GM19351 (cell line): ENCODE results near the gene RCAN1.
"Not testable (repeated sequence)": the region's sequence is repeated elsewhere in the genome, so short reads cannot be mapped to it uniquely, and the experiment has no call there.

Source experiments
- ATAC-seq: cut with Tn5 transposase; IDR thresholded peaks from one replicate; pipeline ENCODE4 v1.9.1; 2021; ENCODE audit warnings: mild to moderate bottlenecking, moderate library complexity; ENCODE audit not compliant: unreplicated experiment

Gene RCAN1

DNA sequence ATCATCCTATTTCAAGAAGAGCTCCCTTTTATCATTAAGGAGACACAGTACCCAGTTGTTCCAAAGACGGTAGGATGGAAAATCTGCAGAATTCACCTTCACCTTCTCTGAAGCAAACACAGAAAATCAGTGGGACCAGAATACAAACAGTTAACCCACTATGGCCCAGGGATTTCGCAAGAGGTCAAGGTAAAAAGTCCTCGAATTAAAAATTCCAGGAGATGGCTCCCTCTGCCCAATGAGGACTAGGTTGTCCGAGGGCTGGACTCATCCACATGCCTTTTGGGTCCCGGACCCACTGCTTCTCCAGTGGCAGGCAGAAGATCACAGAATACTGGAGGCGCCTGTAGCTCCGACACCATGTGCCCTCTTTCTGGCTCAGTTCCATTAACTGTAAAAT lies 42.9 kb downstream of the RCAN1 start:
- ATAC-seq, result no peak

DNA sequence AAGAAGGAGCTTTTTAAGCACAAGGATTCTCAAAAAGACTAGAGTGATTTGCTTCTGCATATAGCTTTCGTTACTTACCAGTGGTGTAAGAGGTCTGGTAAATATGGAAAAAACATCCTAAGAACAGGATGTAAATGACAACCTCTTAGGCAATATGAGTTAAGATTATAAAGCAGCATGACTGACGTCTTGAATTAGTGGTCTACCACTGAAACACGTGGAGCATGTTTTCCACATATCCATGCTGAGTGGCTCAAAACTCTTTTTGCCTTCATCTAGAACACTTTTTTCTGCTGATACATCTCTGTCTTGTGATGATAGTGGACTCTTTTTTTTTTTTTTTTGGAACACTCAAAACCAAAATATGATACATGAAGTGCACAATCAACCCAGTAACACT lies 44.6 kb downstream of the RCAN1 start:
- no peak for ATAC-seq

- no peak for ATAC-seq
These were observed 45.4 kb downstream of the RCAN1 start for GRCh38 chr21:34569381-34569979.

DNA sequence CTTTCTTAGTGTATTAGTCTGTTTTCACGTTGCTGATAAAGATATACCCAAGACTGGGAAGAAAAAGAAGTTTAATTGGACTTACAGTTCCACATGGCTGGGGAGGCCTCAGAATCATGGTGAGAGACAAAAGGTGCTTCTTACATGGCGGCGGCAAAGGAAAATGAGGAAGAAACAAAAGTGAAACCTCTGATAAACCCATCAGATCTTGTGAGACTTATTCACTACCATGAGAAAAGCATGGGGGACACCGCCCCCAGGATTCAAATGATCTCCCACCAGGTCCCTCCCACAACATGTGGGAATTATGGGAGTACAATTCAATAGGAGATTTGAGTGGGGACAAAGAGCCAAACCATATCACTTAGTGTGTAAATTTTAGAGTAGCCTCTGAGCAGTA lies 46.1 kb downstream of the RCAN1 start:
- not testable (repeated sequence) for ATAC-seq

GRCh38 chr21:34567604-34568155 lies 47.2 kb downstream of the RCAN1 start:
- ATAC-seq, result no peak

GRCh38 chr21:34565238-34565637 lies 49.7 kb downstream of the RCAN1 start:
- no peak for ATAC-seq

GRCh38 chr21:34563370-34563769 lies 51.5 kb downstream of the RCAN1 start:
- ATAC-seq, result not testable (repeated sequence)

DNA sequence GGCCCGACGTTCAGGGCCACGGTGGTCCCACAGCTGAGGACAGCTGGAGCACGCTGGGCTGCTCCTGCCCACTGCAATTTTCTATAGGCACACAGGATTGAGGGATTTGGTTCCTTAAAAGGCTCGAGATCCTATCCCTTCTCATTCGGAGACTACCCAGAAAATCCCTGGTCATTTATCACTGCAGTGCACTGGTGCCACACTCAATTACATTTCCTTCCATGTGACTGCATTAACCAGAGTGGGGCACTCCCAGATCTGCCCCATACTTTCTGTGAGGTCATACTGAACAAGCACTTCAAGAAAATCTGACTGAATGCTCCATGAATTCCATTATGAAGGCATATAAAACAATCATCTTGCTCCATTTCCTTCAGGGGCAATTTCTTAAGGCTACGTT lies 53.1 kb downstream of the RCAN1 start:
- no peak for ATAC-seq

DNA sequence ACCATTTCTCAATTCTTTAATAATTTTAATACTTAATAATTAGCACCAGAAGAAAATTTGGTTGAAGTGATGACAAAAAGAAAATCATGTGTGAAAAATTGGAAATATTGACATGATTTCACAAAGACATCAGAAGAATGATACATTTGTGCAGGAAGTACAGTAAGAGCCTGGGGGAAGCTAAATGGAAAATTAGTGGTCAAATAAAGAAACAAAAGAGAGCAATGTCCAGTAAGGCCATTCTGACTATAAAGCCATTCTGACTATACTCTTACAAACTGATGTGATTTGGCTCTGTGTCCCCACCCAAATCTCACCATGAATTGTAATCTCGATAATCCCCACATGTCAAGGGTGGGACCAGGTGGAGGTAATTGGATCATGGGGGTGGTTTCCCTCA lies 54.3 kb downstream of the RCAN1 start:
- ATAC-seq, result no peak

- no peak for ATAC-seq
These were observed 54.9 kb downstream of the RCAN1 start for GRCh38 chr21:34560021-34560420.

- ATAC-seq, result no peak
These were observed 55.8 kb downstream of the RCAN1 start for GRCh38 chr21:34559089-34559631.

DNA sequence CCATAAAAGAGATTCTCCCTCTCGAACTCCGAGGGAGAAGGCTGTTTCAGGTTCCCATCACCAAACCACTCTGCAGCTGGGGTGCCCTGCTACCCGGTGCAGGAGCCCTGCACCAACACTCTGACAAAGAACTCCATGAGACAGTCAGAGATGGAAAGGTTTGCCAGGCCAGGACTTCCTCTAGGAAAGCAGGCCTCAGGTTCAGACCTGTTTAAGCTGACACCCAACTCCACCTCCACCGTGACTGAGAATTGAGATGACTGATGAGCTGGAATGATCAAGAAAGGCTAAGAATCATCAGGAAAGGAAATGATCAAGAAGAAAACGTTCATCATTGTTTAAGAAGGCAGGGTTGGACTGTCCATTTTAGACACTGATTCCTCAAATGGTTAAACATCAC lies 56.7 kb downstream of the RCAN1 start:
- ATAC-seq, result no peak

- no peak for ATAC-seq
These were observed 57.7 kb downstream of the RCAN1 start for GRCh38 chr21:34557261-34557660.

DNA sequence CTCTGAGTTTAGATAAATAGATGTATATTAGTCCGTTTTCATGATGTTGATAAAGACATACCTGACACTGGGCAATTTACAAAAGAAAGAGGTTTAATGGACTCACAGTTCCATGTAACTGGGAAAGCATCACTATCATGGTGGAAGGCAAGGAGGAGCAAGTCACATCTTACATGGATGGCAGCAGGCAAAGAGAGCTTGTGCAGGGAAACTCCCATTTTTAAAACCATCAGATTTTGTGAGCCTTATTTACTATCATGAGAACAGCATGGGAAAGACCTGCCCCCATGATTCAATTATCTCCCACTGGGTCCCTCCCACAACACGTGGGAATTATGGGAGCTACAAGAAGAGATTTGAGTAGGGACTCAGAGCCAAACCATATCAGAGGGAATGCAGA lies 60.2 kb downstream of the RCAN1 start:
- ATAC-seq, result not testable (repeated sequence)

DNA sequence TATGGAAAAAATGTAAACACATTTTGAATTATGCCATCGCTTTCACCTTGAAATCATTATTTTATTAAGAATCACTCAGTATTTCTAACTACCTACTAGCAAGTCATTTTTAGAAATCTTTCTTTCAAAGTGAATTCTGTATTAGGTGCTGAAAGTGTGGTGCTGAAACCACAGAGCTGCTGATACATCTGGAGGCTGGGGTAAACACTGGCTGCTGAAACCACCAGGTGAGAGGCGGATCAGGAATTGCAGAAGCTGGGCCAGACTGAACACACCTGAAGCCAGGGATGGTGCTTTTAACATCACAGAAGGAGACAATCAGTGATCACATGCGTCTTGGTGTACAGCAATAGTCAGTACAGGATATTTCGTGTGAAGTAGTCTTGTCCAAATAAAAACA lies 60.7 kb downstream of the RCAN1 start:
- ATAC-seq, result no peak

DNA sequence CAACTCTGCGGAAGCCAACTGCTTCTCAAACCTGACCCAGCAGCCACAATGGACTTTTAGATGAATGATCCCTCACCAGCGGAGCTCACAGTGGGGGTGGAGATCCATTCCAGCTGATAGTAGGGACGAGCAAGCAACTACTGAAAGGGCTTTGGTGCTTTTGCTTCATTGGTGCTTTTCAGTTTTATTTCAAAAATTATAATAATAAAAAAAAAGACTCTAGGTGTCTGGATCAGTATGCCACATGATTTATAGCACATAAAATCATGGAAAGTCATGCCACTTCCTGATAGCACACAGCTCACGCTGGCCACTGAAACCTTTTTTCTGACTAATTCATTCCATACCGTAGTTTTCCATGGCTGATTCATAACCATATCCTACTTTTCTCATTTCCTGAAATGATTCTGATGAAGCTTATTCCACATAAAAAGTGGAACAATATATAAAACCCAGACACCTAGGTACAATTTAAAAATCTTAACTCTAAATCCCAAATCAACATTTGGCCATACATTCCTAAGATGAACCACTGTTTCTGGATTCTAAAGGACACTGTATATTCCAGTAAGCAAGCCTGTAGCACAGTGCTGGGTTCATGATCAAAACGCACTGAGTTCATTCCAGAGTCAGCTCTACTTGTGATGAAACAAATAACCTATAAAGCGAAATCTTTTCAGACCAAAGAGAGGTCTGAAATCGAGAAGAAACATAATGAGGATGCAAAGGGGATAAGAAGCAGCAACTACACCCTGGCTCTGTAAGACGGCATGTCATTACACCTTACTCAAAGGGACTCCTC lies 61.6 kb downstream of the RCAN1 start:
- no peak for ATAC-seq

DNA sequence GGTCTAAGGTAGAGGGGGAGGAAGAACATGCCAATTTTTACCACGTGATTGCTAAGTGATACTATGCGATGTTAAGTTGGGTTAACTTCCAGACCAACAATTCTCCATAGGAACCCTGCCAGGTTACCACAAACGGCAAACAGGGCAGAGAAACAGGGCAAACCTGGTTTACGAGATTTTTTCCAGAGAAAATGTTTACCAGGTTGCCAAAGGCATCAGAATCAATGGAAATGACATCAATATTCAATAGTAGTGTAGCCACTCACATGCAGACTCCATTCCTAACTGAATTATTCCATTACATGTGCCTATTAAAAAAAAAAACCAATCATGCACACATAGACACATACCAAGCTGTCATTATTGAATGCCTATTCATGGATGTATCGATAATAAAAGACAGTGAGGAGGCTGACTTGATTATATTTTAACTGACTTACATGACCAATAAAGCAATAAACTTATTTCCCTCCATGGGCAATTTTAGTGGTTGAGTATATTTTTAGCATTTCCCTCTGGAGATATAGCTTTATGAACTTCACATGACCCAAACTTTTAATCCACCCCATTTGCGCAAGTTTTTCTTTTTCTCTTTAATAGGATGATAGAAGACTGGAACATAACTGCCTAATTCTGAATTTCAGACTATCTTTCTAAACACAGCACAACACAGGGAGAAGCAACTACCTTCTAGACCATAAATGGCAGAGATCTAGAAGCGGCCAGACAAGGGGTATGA lies 62.4 kb downstream of the RCAN1 start:
- ATAC-seq, result no peak

- no peak for ATAC-seq
These were observed 64.6 kb downstream of the RCAN1 start for GRCh38 chr21:34550182-34550799.

GRCh38 chr21:34548781-34549376 lies 66.0 kb downstream of the RCAN1 start:
- no peak for ATAC-seq

DNA sequence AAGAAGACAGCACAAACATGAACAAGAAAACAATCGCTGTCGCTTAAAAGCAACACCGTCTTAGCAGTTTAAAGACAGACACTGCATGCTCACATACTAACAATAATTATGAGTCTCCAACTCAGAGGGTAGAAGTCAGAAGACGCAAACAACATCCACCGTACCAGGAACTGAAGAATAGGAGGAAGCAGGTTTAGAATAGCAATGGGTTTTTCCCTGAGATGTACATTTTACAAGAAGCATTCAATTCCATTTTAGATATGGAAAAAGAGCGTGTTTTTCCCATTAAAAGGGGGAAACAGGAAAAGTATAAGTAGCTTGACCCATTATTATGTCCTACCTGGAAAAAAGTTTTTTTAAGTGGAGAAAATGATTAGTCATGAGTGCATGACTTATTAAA lies 68.4 kb downstream of the RCAN1 start:
- no peak for ATAC-seq
